ENCODE measurements around the gene NXT1. TPM values are rescaled to one million over a fixed set of nuclear protein-coding genes. Genes with fewer than 3 reads are reported as not detected.
A peak's percentile ranks its signal among the peaks of the same experiment; 100 is the strongest.

NXT1 gene
- total and polyA plus RNA-seq, 2 donors (not counting 1 experiment from before 2014, with no cell fraction given), result 14.1 to 17.2 TPM

DNA sequence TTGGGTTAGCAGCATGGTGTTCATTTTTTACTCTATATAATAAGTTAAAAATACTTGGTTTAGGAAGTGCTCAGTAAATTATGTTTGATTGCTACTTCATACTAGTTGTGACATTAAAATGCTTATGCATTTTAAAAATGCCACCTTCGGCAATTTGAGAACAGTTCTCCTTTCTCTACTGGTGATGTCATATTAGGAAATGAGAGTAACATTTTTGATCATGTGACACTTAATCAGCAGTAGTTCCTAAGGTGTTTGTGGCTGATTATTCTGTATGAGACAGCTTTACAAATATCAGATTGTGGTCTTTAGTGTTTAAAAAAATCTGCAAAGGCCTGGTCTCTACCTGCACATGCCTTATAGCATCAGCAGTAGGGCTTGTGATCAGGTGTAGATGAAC, 15.8 kb downstream of the NXT1 start:
- H4K20me1 ChIP-seq (ENCODE audit: control insufficient read depth, extremely low read depth, insufficient read depth, low read length), result no peaks in the 10 kb centered on the region
- peak in 1 of 2 donors; percentile 17 for DNase-seq (ENCODE audit: low read depth in 2 of 2)
- peaks cover 12% of the 10 kb centered on the region for H3K36me3 ChIP-seq (ENCODE audit: control insufficient read depth, insufficient read depth, low read length)
- no peak overlapping the region for H2AFZ ChIP-seq (ENCODE audit: low read length)
- H3K4me3 ChIP-seq (replicated peaks in 1 of 4; ENCODE audit: control extremely low read depth in 1 of 4, insufficient read depth in 1 of 4, low read depth in 3 of 4, low read length in 4 of 4), result no peak overlapping the region
- no peak overlapping the region for H3K9ac ChIP-seq (ENCODE audit: insufficient read depth, low read length)
- H3K4me2 ChIP-seq (ENCODE audit: extremely low read depth, insufficient read depth, low read length), result no peak overlapping the region
- H3K79me2 ChIP-seq (ENCODE audit: control insufficient read depth, insufficient read depth, low read length), result peaks cover 56% of the 10 kb centered on the region
- no peak for TF ChIP-seq EZH2 (IDR thresholded peaks at IDR 0.05; ENCODE audit: low read length, missing control alignments)
- TF ChIP-seq, protein P1, sequence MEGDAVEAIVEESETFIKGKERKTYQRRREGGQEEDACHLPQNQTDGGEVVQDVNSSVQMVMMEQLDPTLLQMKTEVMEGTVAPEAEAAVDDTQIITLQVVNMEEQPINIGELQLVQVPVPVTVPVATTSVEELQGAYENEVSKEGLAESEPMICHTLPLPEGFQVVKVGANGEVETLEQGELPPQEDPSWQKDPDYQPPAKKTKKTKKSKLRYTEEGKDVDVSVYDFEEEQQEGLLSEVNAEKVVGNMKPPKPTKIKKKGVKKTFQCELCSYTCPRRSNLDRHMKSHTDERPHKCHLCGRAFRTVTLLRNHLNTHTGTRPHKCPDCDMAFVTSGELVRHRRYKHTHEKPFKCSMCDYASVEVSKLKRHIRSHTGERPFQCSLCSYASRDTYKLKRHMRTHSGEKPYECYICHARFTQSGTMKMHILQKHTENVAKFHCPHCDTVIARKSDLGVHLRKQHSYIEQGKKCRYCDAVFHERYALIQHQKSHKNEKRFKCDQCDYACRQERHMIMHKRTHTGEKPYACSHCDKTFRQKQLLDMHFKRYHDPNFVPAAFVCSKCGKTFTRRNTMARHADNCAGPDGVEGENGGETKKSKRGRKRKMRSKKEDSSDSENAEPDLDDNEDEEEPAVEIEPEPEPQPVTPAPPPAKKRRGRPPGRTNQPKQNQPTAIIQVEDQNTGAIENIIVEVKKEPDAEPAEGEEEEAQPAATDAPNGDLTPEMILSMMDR (conservative IDR thresholded peaks at IDR 0.05 in 1 of 2, IDR thresholded peaks at IDR 0.05 in 1 of 2; ENCODE audit: low read depth in 1 of 2, low read length in 2 of 2), result no peak
- no peaks in the 10 kb centered on the region for H3K27me3 ChIP-seq (ENCODE audit: control insufficient read depth, insufficient read depth, low read length)
- peaks cover 10% of the 10 kb centered on the region for H3K4me1 ChIP-seq (ENCODE audit: control insufficient read depth, extremely low read depth, insufficient read depth, low read length)
- H3K9me3 ChIP-seq (ENCODE audit: control insufficient read depth, insufficient read depth, low read depth, low read length), result no peaks in the 10 kb centered on the region
- H3K27ac ChIP-seq (ENCODE audit: insufficient read depth, low read length), result no peak overlapping the region

DNA sequence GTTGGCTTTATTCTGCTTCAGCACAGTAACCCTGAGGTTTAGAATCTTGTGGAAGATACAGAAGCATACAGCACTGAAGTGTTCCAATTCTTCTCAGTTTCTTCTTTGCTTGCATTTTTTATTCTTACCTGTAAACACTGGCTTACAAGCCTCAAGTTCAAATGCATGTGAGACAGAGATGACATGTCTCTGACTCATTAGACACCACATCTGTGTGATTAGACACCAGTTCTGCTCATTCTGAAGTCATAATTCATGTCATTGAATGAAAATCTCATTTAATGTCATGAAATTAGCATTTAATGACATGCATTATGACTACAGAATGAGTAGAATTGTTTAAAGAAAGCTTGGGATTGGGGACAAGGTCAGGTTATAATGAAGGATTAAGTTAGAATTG, 17.2 kb downstream of the NXT1 start:
- no peaks in the 10 kb centered on the region for H3K27me3 ChIP-seq (ENCODE audit: control insufficient read depth, insufficient read depth, low read length)
- H3K9ac ChIP-seq (ENCODE audit: insufficient read depth, low read length), result no peak overlapping the region
- no peaks in the 10 kb centered on the region for H3K9me3 ChIP-seq (ENCODE audit: control insufficient read depth, insufficient read depth, low read depth, low read length)
- H2AFZ ChIP-seq (ENCODE audit: low read length), result no peak overlapping the region
- peaks cover 50% of the 10 kb centered on the region for H3K79me2 ChIP-seq (ENCODE audit: control insufficient read depth, insufficient read depth, low read length)
- H3K36me3 ChIP-seq (ENCODE audit: control insufficient read depth, insufficient read depth, low read length), result peaks cover 15% of the 10 kb centered on the region
- no peaks in the 10 kb centered on the region for H4K20me1 ChIP-seq (ENCODE audit: control insufficient read depth, extremely low read depth, insufficient read depth, low read length)
- peak in 1 of 2 donors; percentile 40 for DNase-seq (ENCODE audit: low read depth in 2 of 2)
- H3K4me2 ChIP-seq (ENCODE audit: extremely low read depth, insufficient read depth, low read length), result no peak overlapping the region
- no peak for TF ChIP-seq EZH2 (IDR thresholded peaks at IDR 0.05; ENCODE audit: low read length, missing control alignments)
- TF ChIP-seq, protein P1 (conservative IDR thresholded peaks at IDR 0.05 in 1 of 2, IDR thresholded peaks at IDR 0.05 in 1 of 2; ENCODE audit: low read depth in 1 of 2, low read length in 2 of 2), result no peak
- no peak overlapping the region for H3K4me3 ChIP-seq (replicated peaks in 1 of 4; ENCODE audit: control extremely low read depth in 1 of 4, insufficient read depth in 1 of 4, low read depth in 3 of 4, low read length in 4 of 4)
- H3K4me1 ChIP-seq (ENCODE audit: control insufficient read depth, extremely low read depth, insufficient read depth, low read length), result peaks cover 10% of the 10 kb centered on the region
- no peak overlapping the region for H3K27ac ChIP-seq (ENCODE audit: insufficient read depth, low read length)

DNA sequence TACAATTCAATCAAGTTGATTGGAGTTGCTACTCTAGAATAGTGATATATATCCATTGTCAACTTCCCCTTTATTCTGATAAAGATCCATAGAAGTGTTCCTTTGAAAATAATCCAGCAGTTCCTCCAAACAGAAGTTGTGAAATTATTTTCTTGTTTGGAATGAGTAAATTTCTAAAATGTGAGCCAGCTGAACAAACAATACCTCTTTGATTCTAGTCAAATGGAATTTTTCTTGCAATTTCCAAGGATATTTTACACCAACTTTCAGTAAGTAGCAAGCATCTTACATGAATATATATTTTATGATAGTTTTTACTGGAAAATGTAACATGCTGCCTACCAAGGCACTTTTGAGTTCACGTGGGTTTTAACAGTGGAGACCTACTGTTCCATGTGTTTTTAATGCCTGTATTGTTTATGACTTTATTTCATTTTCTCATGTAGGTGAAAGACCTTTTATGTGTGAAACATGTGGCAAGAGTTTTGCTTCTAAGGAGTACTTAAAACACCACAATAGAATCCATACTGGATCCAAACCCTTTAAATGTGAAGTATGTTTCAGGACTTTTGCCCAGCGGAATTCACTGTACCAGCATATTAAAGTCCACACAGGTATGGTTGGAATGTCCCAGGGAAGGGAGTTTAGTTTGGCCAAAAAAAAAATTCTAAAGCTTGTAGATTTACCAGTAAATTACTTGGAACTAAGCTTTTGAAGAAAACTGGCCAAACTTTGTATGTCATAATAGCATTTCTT, 17.9 kb downstream of the NXT1 start:
- Histone ChIP-seq H3K79me2 (ENCODE audit: control insufficient read depth, insufficient read depth, low read length) (peaks cover 43% of the 10 kb centered on the region), H3K9me3 (ENCODE audit: control insufficient read depth, insufficient read depth, low read depth, low read length) (no peaks in the 10 kb centered on the region), H3K4me1 (ENCODE audit: control insufficient read depth, extremely low read depth, insufficient read depth, low read length) (peaks cover 5% of the 10 kb centered on the region), H3K36me3 (ENCODE audit: control insufficient read depth, insufficient read depth, low read length) (peaks cover 18% of the 10 kb centered on the region), H3K4me2 (ENCODE audit: extremely low read depth, insufficient read depth, low read length) (no peak overlapping the region), H3K27ac (ENCODE audit: insufficient read depth, low read length) (no peak overlapping the region), H3K4me3 (replicated peaks in 1 of 4; ENCODE audit: control extremely low read depth in 1 of 4, insufficient read depth in 1 of 4, low read depth in 3 of 4, low read length in 4 of 4) (no peak overlapping the region), H3K27me3 (ENCODE audit: control insufficient read depth, insufficient read depth, low read length) (no peaks in the 10 kb centered on the region), H4K20me1 (ENCODE audit: control insufficient read depth, extremely low read depth, insufficient read depth, low read length) (no peaks in the 10 kb centered on the region), H2AFZ (ENCODE audit: low read length) (no peak overlapping the region), H3K9ac (ENCODE audit: insufficient read depth, low read length) (no peak overlapping the region)
- peak in 1 of 2 donors; percentile 21 for DNase-seq (ENCODE audit: low read depth in 2 of 2)
- TF ChIP-seq EZH2 (IDR thresholded peaks at IDR 0.05; ENCODE audit: low read length, missing control alignments), result no peak
